ENCODE measurements around the gene HOXB7. TPM values are rescaled to one million over a fixed set of nuclear protein-coding genes. Genes with fewer than 3 reads are reported as not detected.

Gene HOXB7
- total RNA-seq, 1 experiment from 2014 or later: not detected

DNA sequence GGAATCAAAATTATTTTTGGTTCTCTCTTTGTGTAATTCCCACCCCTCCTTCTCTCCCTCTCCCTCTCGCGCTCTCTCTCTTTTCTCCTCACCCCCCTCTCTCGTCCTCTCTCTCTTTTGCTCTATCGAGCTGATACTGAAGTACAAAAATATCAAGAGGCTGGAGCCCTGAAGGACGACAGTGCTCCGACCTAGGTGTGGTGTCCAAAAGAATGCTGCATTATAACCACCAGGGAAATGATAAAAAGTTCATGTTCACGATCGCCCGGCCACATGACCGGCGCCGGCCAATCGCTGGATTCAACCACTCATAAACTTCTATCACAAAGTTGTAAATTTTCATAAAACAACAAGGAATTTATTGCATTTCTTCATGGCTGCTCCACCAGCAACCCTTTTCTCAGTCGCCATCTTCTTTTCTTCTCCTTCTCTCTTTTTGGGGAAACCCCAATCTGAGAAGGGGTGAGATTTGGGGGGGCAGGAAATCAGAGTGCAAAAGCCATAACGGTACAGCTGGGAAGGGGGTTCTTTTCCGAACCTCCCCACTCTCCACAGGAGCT lies 6.0 kb downstream of the HOXB7 start, which contains the start of gene HOXB6:
Gene HOXB6 (minus strand): TSS at position 217 of the 560 bp plus-strand sequence. CDS start 6,836 bp downstream, outside the sequence.
- peaks cover 2 to 16% of the 10 kb centered on the region in 2 experiments; a peak in 4 of 5 replicates for H3K9me3 Mint-ChIP-seq
- no peaks in the 10 kb centered on the region for H3K36me3 Mint-ChIP-seq (ENCODE audit: insufficient read depth in 1 of 3, low read depth in 3 of 3)
- Histone ChIP-seq H3K14ac (ENCODE audit: insufficient read depth, low read length) (no peak within 1 kb of the TSS), H3K4ac (ENCODE audit: low read depth, low read length) (no peak within 1 kb of the TSS), H3K23ac (ENCODE audit: insufficient read length, low read depth, low read length) (no peak within 1 kb of the TSS), H2BK15ac (ENCODE audit: low read depth, low read length) (no peak within 1 kb of the TSS), H4K8ac (replicated peaks; ENCODE audit: insufficient read length, low read depth, low read length) (no peak within 1 kb of the TSS), H2BK20ac (ENCODE audit: low read depth, low read length, poor library complexity, severe bottlenecking) (no peak within 1 kb of the TSS), H2BK5ac (ENCODE audit: insufficient read length, low read length) (no peak within 1 kb of the TSS), H2BK12ac (ENCODE audit: insufficient read length, low read depth, low read length) (no peak within 1 kb of the TSS), H3K79me1 (ENCODE audit: insufficient read depth, low read depth, low read length, poor library complexity, severe bottlenecking) (no peaks in the 10 kb centered on the region), H2AFZ (ENCODE audit: low read length) (no peak within 1 kb of the TSS), H3K4me1 (ENCODE audit: insufficient read depth, low read length) (no peaks in the 10 kb centered on the region), H3K23me2 (ENCODE audit: insufficient read length, low read depth, low read length, poor library complexity, severe bottlenecking) (no peaks in the 10 kb centered on the region), H3K4me2 (ENCODE audit: insufficient read depth, insufficient read length, low read length) (no peak within 1 kb of the TSS), H2AK5ac (ENCODE audit: insufficient read length, low read length) (no peak within 1 kb of the TSS), H4K5ac (ENCODE audit: insufficient read length, low read depth, low read length) (no peak within 1 kb of the TSS), H3K9me3 (ENCODE audit: control insufficient read depth, low read depth, low read length) (no peaks in the 10 kb centered on the region), H4K20me1 (ENCODE audit: control insufficient read depth, insufficient read depth, insufficient read length) (no peaks in the 10 kb centered on the region), H3T11ph (ENCODE audit: low read length) (no peak within 1 kb of the TSS), H4K91ac (ENCODE audit: insufficient read length, low read depth, low read length) (no peak within 1 kb of the TSS), H3K18ac (ENCODE audit: insufficient read length, low read depth, low read length) (no peak within 1 kb of the TSS), H3K79me2 (ENCODE audit: insufficient read depth, low read length) (no peaks in the 10 kb centered on the region), H3K27me3 (ENCODE audit: insufficient read depth, low read length) (peaks cover 98% of the 10 kb centered on the region), H3K56ac (ENCODE audit: insufficient read length, low read depth, low read length) (no peak within 1 kb of the TSS), H3K27ac (ENCODE audit: insufficient read length, low read depth, low read length) (no peak within 1 kb of the TSS), H3K9ac (ENCODE audit: extremely low read depth, insufficient read length, low read length) (no peak within 1 kb of the TSS), H2BK120ac (ENCODE audit: low read depth, low read length, poor library complexity, severe bottlenecking) (no peak within 1 kb of the TSS)
- peaks cover 100% of the 10 kb centered on the region for H3K27me3 Mint-ChIP-seq (ENCODE audit: low read depth)
- H3K4me1 Mint-ChIP-seq: peaks cover 0 to 2% of the 10 kb centered on the region in 2 experiments; a peak in 1 of 4 replicates
- no peak for DNase-seq
- H3K27ac Mint-ChIP-seq: no peak within 1 kb of the TSS
- no CpG with 5 or more reads among the region's 16 CpGs for WGBS (ENCODE audit: extremely low coverage, insufficient read length, low lambda C conversion rate)
- TF ChIP-seq, protein P1, sequence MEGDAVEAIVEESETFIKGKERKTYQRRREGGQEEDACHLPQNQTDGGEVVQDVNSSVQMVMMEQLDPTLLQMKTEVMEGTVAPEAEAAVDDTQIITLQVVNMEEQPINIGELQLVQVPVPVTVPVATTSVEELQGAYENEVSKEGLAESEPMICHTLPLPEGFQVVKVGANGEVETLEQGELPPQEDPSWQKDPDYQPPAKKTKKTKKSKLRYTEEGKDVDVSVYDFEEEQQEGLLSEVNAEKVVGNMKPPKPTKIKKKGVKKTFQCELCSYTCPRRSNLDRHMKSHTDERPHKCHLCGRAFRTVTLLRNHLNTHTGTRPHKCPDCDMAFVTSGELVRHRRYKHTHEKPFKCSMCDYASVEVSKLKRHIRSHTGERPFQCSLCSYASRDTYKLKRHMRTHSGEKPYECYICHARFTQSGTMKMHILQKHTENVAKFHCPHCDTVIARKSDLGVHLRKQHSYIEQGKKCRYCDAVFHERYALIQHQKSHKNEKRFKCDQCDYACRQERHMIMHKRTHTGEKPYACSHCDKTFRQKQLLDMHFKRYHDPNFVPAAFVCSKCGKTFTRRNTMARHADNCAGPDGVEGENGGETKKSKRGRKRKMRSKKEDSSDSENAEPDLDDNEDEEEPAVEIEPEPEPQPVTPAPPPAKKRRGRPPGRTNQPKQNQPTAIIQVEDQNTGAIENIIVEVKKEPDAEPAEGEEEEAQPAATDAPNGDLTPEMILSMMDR (conservative IDR thresholded peaks at IDR 0.05): no peak
- H3K4me3 Mint-ChIP-seq: no peak within 1 kb of the TSS

Data from H9 (cell line).